Measurements from ENCODE around the gene PC. TPM values are rescaled to one million over a fixed set of nuclear protein-coding genes. Genes with fewer than 3 reads are reported as not detected.

PC gene
- polyA plus RNA-seq, 4 donors: 15.3 to 56.0 (median 38.6) TPM

GRCh38 chr11:66870616-66871520 lies 87.3 kb downstream of the PC start:
- DNase-seq (ENCODE audit: low read depth in 4 of 4, low spot score in 3 of 4): no peak

- no peak for DNase-seq (ENCODE audit: low read depth in 4 of 4, low spot score in 3 of 4)
Measured at GRCh38 chr11:66870131-66870530, 88.1 kb downstream of the PC start.

GRCh38 chr11:66869567-66869870 lies 88.7 kb downstream of the PC start:
- no peak for DNase-seq (ENCODE audit: low read depth in 4 of 4, low spot score in 3 of 4)

- no peak for DNase-seq (ENCODE audit: low read depth in 4 of 4, low spot score in 3 of 4)
Measured at GRCh38 chr11:66868726-66869566, 89.2 kb downstream of the PC start.

GRCh38 chr11:66868082-66868725 lies 90.0 kb downstream of the PC start:
- DNase-seq (ENCODE audit: low read depth in 4 of 4, low spot score in 3 of 4): no peak

GRCh38 chr11:66867425-66868040 lies 90.7 kb downstream of the PC start:
- no peak for DNase-seq (ENCODE audit: low read depth in 4 of 4, low spot score in 3 of 4)

GRCh38 chr11:66866511-66866986 lies 91.6 kb downstream of the PC start:
- DNase-seq (ENCODE audit: low read depth in 4 of 4, low spot score in 3 of 4): no peak

- no peak for DNase-seq (ENCODE audit: low read depth in 4 of 4, low spot score in 3 of 4)
Measured at GRCh38 chr11:66866007-66866406, 92.2 kb downstream of the PC start.

- no peak for DNase-seq (ENCODE audit: low read depth in 4 of 4, low spot score in 3 of 4)
Measured at GRCh38 chr11:66864924-66865697, 93.1 kb downstream of the PC start.

GRCh38 chr11:66864172-66864901 lies 93.8 kb downstream of the PC start:
- no peak for DNase-seq (ENCODE audit: low read depth in 4 of 4, low spot score in 3 of 4)

GRCh38 chr11:66863428-66864125 lies 94.6 kb downstream of the PC start:
- no peak for DNase-seq (ENCODE audit: low read depth in 4 of 4, low spot score in 3 of 4)

- DNase-seq (ENCODE audit: low read depth in 4 of 4, low spot score in 3 of 4): no peak
Measured at GRCh38 chr11:66862559-66863037, 95.6 kb downstream of the PC start.

GRCh38 chr11:66861774-66862558 lies 96.2 kb downstream of the PC start:
- DNase-seq (ENCODE audit: low read depth in 4 of 4, low spot score in 3 of 4): no peak

GRCh38 chr11:66861038-66861773 lies 97.0 kb downstream of the PC start:
- DNase-seq (ENCODE audit: low read depth in 4 of 4, low spot score in 3 of 4): no peak

- DNase-seq (ENCODE audit: low read depth in 4 of 4, low spot score in 3 of 4): no peak
Measured at GRCh38 chr11:66860449-66860831, 97.7 kb downstream of the PC start.

GRCh38 chr11:66859686-66860448 lies 98.3 kb downstream of the PC start:
- no peak for DNase-seq (ENCODE audit: low read depth in 4 of 4, low spot score in 3 of 4)

All from left renal pelvis (tissue), 4 donors.